HUES48 (cell line): Measurements from ENCODE around the gene DBN1.

Source experiments
- H3K27ac ChIP-seq: one replicate; pipeline ENCODE4 v1.7.0; 2013; ENCODE audit warnings: low read depth, low read length, inconsistent platforms
- H3K27me3 ChIP-seq: 2 replicates; pipeline ENCODE4 v1.6.1; 2013; ENCODE audit warnings: mild to moderate bottlenecking, low read length; ENCODE audit not compliant: control insufficient read depth, insufficient read depth
- H3K36me3 ChIP-seq: 2 replicates; pipeline ENCODE4 v1.6.1; 2013; ENCODE audit warnings: low read length; ENCODE audit not compliant: control insufficient read depth, insufficient read depth
- H3K4me1 ChIP-seq: 2 replicates; pipeline ENCODE4 v1.6.1; 2013; ENCODE audit warnings: mild to moderate bottlenecking, low read length; ENCODE audit not compliant: control insufficient read depth, insufficient read depth
- H3K4me3 ChIP-seq: 2 replicates; pipeline ENCODE4 v1.5.1; 2013; ENCODE audit warnings: mild to moderate bottlenecking, low read depth, low read length
- H3K9ac ChIP-seq: 2 replicates; pipeline ENCODE4 v1.6.1; 2013; ENCODE audit warnings: mild to moderate bottlenecking, low read depth, low read length, moderate library complexity
- H3K9me3 ChIP-seq: 2 replicates; pipeline ENCODE4 v1.6.1; 2013; ENCODE audit warnings: low read length; ENCODE audit not compliant: control insufficient read depth, insufficient read depth

The DBN1 gene

DNA sequence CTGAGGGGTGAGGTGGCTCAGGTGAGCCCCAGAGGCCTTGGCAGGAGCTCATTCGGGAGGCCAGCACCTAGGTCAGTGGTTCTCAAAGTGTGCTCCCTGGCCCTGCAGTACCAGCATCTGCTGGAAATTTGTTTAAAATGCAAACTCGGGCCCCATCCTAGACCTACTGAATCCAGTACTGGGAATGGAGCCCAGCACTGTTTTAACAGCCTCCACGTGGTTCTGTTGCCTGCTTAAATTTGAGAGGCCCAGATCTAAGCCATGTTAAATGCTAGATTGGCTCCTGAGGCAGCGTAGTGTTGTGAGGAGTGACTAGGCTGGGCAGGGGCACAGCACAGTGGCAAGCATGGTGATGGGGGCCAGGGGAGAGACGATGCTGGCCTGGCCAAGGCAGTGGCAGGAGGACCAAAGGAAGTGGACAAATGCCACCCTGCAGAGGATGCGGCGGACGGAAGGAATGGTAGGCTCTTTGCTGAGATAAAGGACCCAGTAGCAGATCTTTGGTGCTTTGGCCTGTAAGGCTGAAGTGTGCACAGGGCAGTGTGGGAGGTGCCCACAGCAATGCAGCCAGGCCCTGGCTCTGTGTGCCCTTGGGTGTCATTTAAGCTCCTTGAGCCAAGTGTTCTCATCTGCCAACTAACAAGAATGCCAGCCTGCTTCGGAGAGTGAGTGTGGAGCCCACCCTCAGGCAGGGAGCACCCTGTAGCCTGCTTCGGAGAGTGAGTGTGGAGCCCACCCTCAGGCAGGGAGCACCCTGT is 22.6 kb downstream of the DBN1 start:
- no peaks in the 10 kb centered on the region for H3K36me3 ChIP-seq
- no peak overlapping the region for H3K27ac ChIP-seq
- peaks cover 21% of the 10 kb centered on the region for H3K27me3 ChIP-seq
- no peaks in the 10 kb centered on the region for H3K9me3 ChIP-seq
- no peak overlapping the region for H3K4me3 ChIP-seq
- H3K9ac ChIP-seq = no peak overlapping the region
- peaks cover 29% of the 10 kb centered on the region for H3K4me1 ChIP-seq

DNA sequence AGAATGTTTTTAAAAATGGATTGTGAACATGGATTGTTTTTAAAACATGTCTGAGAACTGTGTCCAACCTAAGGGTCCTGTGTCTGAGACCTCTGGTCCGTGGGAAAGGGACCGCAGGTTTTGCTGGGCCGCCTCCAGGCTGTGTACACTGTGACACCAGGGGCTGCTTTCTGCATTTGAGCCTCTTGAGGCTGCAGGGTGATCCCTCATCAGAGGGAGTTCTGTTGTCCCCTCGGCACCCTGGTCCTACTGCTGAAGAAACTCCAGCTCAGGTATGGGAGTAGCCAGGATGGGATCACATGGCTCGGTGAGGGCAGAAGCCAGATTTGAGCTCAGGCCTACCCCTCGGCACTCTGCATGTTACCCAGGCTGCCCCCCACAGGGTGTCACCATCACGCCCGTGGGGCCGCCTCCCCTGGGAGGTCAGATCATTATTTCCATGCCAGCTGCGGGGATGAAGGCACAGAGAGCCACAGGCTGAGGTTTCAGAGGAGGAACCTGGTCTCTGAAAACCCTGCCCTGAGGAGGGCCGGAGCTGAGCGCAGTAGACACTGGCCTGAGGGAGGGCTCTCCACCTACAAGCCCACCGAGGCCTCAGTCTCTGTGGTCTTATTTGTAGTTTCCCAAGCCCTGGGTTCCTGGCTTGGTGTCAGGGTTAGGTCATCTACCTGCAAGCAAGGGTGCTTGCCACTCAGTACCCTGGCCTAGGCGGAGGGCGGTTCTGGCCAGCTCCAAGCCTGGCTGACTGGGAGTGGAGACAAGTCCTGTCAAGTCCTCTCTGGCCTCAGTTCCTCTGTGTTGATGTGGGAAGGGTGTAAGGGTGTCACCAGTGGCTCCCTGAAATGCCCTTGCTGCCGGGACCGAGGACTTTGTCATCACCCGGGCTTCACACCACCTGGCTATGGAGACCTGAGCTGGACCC is 24.0 kb downstream of the DBN1 start:
- Histone ChIP-seq H3K27ac (no peak overlapping the region), H3K4me1 (peaks cover 32% of the 10 kb centered on the region), H3K4me3 (no peak overlapping the region), H3K36me3 (no peaks in the 10 kb centered on the region), H3K27me3 (peaks cover 31% of the 10 kb centered on the region), H3K9ac (no peak overlapping the region), H3K9me3 (no peaks in the 10 kb centered on the region)

DNA sequence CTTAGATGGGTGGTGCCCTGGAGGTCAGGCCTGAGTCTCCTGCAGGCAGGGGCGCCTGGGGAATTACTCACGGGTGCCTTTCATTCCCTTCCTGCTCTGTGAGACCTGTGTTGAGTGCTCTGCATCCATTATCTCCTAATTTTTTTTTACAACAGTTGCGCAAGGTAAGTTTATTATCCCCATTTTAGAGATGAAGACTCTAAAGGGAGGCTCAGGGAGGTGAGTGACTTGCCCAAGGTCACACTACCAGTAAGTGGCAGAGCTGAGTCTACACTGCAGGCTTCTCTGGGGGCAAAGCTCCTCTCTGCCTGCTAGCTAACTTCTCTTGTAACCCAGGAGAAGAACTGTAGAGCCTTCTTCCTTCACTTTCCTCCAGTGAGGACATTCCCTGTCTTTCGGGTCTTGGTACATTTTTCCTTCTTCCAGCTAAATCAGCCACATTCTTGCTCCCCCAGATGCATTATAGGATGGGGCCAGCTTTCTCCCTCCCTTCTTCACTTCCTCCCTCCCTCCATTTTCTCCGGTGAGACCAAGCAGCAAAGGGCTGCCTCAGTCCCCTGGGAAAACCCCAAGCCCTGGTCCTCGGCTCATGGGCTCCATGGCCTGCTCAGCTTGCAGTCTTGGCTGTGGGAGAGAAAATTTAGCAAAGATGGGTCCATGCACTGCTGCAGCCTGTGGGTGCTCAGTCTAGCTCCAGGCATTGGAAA is 25.0 kb downstream of the DBN1 start:
- Histone ChIP-seq H3K27me3 (peaks cover 26% of the 10 kb centered on the region), H3K4me1 (peaks cover 26% of the 10 kb centered on the region), H3K27ac (peak overlapping the region; percentile 88), H3K36me3 (no peaks in the 10 kb centered on the region), H3K4me3 (peak overlapping the region; percentile 57; the same call in 1 of the 2 replicates), H3K9me3 (no peaks in the 10 kb centered on the region), H3K9ac (peak overlapping the region; percentile 67; the same call in 1 of the 2 replicates)

DNA sequence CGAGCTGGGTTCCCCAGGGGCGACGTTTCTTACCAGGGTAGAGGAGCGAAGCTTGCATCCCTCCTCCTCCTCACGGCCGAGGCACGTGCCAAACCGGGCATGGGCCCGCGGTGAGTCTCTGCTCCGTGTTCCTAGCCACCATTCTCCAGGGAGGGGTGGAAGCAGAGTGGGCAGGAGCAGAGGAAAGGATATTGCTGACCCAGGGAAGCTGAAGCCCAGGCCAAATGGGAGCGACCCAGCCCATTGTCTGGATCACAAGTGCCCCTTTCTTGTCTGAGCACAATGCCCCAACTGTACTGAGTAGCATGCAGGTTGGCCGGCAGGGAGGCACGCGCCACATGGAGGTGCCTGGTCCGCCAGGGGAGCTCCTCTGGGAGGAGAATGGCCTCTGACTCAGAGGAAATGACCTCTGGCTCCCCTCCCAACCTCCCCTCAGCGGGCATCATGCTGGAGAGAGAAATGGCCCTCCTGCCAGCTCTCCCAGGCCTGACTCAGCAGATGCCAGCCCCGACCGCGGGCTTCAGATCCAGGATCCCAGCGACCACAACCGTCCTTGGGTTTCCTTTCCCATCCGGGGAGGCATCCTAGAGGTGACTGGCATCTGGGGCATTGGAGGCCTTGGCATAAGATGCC is 25.7 kb downstream of the DBN1 start:
- H3K4me3 ChIP-seq = peak overlapping the region; percentile 57
- H3K4me1 ChIP-seq = peaks cover 24% of the 10 kb centered on the region
- peak overlapping the region; percentile 88 for H3K27ac ChIP-seq
- no peaks in the 10 kb centered on the region for H3K9me3 ChIP-seq
- H3K36me3 ChIP-seq = no peaks in the 10 kb centered on the region
- peaks cover 21% of the 10 kb centered on the region for H3K27me3 ChIP-seq
- peak overlapping the region; percentile 67 for H3K9ac ChIP-seq

DNA sequence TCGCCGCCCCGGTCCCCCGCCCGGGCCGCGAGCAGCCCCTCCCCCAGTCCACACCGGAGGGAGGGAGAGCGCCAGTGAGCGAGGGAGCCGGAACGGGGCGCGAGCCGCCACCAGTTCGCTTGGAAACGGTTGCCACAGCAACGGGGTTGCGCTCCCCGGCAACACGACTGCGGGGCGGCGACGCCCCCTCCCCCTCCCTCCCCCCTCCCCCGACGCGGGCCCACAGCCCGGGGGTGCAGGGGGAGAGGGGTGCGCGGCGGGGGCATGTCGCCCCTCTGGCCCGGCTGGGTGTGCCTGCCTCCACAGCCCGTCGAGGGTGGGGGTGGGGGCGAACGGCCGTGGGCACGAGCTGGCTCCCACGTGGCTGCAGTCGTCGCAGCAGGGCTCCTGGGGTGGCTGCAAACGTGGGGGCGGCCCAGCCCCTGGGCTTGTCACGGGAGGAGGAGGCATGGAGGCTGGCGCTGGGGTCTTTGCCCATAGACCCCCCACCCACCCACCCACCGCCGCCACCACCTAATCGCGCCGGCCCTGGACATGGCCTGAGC is 26.3 kb downstream of the DBN1 start:
- peak overlapping the region; percentile 73; the same call in 1 of the 2 replicates for H3K9ac ChIP-seq
- peaks cover 5% of the 10 kb centered on the region; the same call in 1 of the 2 replicates for H3K36me3 ChIP-seq
- H3K27ac ChIP-seq = peak overlapping the region; percentile 88
- no peaks in the 10 kb centered on the region for H3K9me3 ChIP-seq
- peaks cover 21% of the 10 kb centered on the region for H3K27me3 ChIP-seq
- peak overlapping the region; percentile 80 for H3K4me3 ChIP-seq
- peaks cover 21% of the 10 kb centered on the region for H3K4me1 ChIP-seq

DNA sequence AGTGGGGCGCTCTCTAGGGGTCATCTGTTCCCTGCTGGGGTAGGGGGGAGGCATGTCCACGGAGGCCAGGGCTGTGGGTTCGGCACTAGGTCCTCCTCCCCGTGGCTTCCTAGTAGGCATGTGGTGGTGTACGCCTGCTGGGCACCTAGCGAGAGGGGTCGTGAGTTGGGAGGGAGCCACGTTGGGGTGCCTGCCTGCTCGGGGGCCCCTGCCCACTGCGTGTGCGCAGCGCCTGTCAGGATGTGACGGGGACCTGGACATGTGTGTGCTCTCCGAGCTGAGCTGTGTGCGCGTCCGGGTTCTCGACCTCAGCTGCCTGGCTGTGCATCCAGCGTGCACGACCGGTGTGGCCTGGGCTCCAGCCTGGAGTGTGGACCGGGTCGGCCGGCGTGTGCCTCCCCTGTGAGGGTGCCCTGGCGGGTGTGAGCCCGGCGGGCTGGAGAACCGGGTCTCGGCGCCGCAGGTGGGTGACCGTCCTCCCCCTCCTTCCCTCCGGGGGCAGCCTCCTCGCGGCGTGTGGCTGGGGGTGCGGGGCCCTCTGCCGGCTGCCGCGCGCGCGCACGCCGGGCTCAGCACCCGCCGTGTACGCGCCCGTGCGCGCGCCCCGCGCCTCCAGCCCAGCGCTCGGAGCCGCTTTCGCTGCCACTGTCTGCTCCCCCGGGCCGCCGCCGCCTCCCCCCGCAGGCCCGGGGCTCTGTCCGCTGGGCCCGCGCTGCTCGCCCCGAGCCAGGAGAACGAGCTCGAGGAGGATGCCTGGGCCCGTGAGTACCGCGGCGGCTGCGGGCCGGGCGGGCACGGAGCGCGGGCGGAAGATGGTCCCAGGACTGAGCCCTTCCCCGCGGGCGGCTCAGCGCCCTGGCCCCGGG is 27.0 kb downstream of the DBN1 start, which contains the start of gene PRR7:
Gene PRR7, plus strand, starts transcription at position 615 of the 866 bp plus-strand sequence. CDS start 8,254 bp downstream, outside the sequence.
- H3K27me3 ChIP-seq = peaks cover 21% of the 10 kb centered on the region
- peaks cover 21% of the 10 kb centered on the region for H3K4me1 ChIP-seq
- peaks cover 5% of the 10 kb centered on the region; the same call in 1 of the 2 replicates for H3K36me3 ChIP-seq
- peak within 1 kb of the TSS; percentile 73 for H3K9ac ChIP-seq
- peak within 1 kb of the TSS; percentile 80 for H3K4me3 ChIP-seq
- no peaks in the 10 kb centered on the region for H3K9me3 ChIP-seq
- H3K27ac ChIP-seq = peak within 1 kb of the TSS; percentile 88

DNA sequence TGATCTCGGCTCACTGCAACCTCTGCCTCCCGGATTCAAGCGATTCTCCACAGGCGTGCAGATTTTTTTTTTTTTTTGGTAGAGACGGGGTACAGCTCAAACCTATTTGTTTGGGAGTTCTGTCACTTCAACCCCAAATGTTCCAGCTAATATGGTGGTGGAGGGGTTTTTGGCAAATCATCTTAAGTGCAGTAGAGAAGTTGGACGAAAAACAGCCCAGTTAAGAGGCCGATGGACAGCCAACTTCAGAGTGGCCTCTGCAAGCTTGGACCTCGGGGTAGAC is 27.6 kb downstream of the DBN1 start:
- Histone ChIP-seq H3K4me1 (peaks cover 21% of the 10 kb centered on the region), H3K27me3 (peaks cover 19% of the 10 kb centered on the region), H3K9me3 (no peaks in the 10 kb centered on the region), H3K4me3 (peak overlapping the region; percentile 80), H3K27ac (no peak overlapping the region), H3K9ac (no peak overlapping the region), H3K36me3 (peaks cover 5% of the 10 kb centered on the region; the same call in 1 of the 2 replicates)

DNA sequence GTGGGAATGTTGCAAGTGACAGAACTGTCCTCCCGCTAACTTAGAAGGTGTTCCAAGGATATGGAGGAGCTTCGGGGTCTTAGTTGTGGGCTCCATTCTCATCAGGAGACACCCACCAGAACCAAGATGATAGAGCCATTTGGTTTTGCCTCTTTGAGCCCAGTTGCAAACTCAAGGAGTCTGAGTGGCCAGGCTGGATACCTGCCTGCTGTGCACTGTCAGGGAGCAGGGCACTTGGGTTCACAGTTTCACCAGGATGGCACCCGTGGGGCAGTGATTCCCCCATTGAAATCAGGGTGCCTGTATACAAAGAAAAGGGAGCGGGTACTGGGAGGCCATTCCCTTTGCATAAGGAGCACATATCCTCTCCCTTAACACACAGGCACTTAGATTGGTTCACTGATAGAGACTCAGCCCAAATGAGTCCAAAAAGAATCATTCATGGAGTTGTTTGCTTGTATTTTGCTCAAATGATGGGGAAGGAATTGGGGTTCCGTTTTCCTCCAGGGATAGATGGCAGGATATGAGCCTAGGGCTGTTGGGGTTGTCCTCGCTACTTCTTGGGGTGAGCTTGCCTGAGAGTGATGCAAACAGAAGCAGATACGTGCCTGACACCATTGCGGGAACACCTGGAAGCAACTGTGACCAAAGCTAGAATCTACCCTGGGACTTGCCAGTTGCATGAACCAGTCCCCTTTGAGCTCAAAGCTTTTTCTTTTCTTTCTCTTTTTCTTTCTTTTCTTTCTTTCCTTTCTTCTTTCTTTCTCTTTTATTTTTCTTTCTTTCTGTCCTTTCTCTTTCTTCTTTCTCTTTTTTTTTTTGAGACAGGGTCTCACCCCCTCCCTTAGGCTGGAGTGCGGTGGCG is 28.1 kb downstream of the DBN1 start:
- H3K4me1 ChIP-seq = peaks cover 25% of the 10 kb centered on the region
- peaks cover 16% of the 10 kb centered on the region for H3K27me3 ChIP-seq
- no peak overlapping the region for H3K9ac ChIP-seq
- H3K36me3 ChIP-seq = peaks cover 5% of the 10 kb centered on the region; the same call in 1 of the 2 replicates
- no peak overlapping the region for H3K4me3 ChIP-seq
- no peak overlapping the region for H3K27ac ChIP-seq
- no peaks in the 10 kb centered on the region for H3K9me3 ChIP-seq
